Measurements from ENCODE around the gene FASTK. TPM values are rescaled to one million over a fixed set of nuclear protein-coding genes. Genes with fewer than 3 reads are reported as not detected.

The FASTK gene
- polyA plus RNA-seq, 1 experiment: 44.1 TPM

DNA sequence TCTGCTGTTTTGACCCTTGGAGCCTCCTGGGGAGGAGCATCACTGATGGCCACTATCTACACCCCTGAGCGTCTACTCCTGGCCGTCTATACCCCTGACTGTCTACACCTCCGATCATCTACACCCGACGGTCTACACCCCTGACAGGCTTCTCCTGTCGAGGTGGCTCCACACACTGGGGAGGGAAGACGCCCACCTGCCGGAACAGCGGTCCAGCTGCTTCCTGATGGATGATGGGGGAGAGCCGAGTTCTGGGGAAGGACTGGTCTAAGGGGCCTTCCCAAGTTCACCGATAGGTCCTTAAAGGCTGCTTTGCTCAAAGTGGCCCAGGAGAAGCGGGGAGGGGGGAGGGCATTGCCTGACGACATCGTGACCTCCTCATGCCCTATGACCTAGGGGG is 47.5 kb upstream of the FASTK start:
- no peak for DNase-seq (ENCODE audit: low read depth, low spot score)
- POLR2A ChIA-PET: no interaction called here
- CTCF ChIA-PET: no interaction called here
- TF ChIP-seq, protein P1, sequence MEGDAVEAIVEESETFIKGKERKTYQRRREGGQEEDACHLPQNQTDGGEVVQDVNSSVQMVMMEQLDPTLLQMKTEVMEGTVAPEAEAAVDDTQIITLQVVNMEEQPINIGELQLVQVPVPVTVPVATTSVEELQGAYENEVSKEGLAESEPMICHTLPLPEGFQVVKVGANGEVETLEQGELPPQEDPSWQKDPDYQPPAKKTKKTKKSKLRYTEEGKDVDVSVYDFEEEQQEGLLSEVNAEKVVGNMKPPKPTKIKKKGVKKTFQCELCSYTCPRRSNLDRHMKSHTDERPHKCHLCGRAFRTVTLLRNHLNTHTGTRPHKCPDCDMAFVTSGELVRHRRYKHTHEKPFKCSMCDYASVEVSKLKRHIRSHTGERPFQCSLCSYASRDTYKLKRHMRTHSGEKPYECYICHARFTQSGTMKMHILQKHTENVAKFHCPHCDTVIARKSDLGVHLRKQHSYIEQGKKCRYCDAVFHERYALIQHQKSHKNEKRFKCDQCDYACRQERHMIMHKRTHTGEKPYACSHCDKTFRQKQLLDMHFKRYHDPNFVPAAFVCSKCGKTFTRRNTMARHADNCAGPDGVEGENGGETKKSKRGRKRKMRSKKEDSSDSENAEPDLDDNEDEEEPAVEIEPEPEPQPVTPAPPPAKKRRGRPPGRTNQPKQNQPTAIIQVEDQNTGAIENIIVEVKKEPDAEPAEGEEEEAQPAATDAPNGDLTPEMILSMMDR (IDR thresholded peaks at IDR 0.05; ENCODE audit: low read depth, low read length): no peak
- Histone ChIP-seq H3K9me3 (ENCODE audit: control insufficient read depth, insufficient read depth, low read length) (no peaks in the 10 kb centered on the region; the same call in 1 of the 2 replicates), H3K27ac (ENCODE audit: low read depth, low read length) (no peak overlapping the region), H3K27me3 (ENCODE audit: control insufficient read depth, insufficient read depth, low read length) (no peaks in the 10 kb centered on the region), H3K4me3 (ENCODE audit: low read depth, low read length) (no peak overlapping the region)

DNA sequence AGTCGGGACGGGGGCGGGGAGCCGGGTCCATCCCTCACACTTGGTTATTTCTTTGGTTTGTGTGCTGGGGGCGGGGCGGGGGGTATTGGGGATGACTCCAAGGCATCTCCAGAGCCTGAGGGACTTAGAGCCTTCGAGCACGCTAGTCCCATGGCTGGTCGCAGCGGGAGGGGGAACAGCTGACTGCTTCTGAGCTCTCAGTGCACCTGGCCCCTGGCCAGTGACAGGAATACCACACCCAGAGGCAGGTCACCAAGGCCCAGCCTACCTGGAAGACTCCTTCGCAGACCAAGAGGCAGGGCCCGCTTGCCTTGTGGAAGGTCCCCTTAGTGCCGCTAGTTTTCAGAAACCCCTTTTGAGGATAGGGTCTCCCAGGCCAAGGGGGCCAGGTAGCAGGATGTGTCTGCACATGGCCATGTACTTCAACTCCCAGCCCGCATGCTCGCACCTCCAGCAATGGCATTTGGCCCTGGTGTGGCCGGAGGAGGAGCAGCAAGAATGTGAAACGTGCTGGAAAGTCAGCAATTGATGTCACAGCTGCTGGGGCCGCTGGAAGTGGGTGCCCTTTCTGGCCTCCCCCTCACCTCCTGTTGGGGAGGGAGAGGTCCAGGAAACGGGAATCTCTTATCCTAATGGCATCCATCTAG is 46.0 kb upstream of the FASTK start:
- Histone ChIP-seq H3K27ac (ENCODE audit: low read depth, low read length) (no peak overlapping the region), H3K4me3 (ENCODE audit: low read depth, low read length) (no peak overlapping the region), H3K27me3 (ENCODE audit: control insufficient read depth, insufficient read depth, low read length) (no peaks in the 10 kb centered on the region), H3K9me3 (ENCODE audit: control insufficient read depth, insufficient read depth, low read length) (no peaks in the 10 kb centered on the region; the same call in 1 of the 2 replicates)
- POLR2A ChIA-PET: no interaction called here
- CTCF ChIA-PET: no interaction called here
- DNase-seq (ENCODE audit: low read depth, low spot score): no peak
- TF ChIP-seq, protein P1 (IDR thresholded peaks at IDR 0.05; ENCODE audit: low read depth, low read length): no peak

GRCh38 chr7:151125846-151126481 is 45.4 kb upstream of the FASTK start:
- H3K4me3 ChIP-seq (ENCODE audit: low read depth, low read length): peak overlapping the region; percentile 13; the same call in 1 of the 2 replicates
- TF ChIP-seq, protein P1 (IDR thresholded peaks at IDR 0.05; ENCODE audit: low read depth, low read length): no peak
- no peak overlapping the region for H3K27ac ChIP-seq (ENCODE audit: low read depth, low read length)
- DNase-seq (ENCODE audit: low read depth, low spot score): no peak
- H3K27me3 ChIP-seq (ENCODE audit: control insufficient read depth, insufficient read depth, low read length): no peaks in the 10 kb centered on the region
- CTCF ChIA-PET: interaction anchor here (4.0 kb wide), 1 partner anchor 16 kb away, joined by 21 read pairs; no protein-coding TSS in a partner anchor
- no peaks in the 10 kb centered on the region; the same call in 1 of the 2 replicates for H3K9me3 ChIP-seq (ENCODE audit: control insufficient read depth, insufficient read depth, low read length)
- POLR2A ChIA-PET: no interaction called here

GRCh38 chr7:151125470-151125845 is 44.8 kb upstream of the FASTK start:
- H3K4me3 ChIP-seq (ENCODE audit: low read depth, low read length): peak overlapping the region; percentile 13; the same call in 1 of the 2 replicates
- ChIA-PET POLR2A (no interaction called here), CTCF (interaction anchor here (0.6 to 4.0 kb wide), 2 partner anchors 15 to 137 kb away, joined by 3 to 21 read pairs; no protein-coding TSS in a partner anchor)
- H3K27me3 ChIP-seq (ENCODE audit: control insufficient read depth, insufficient read depth, low read length): no peaks in the 10 kb centered on the region
- no peak overlapping the region for H3K27ac ChIP-seq (ENCODE audit: low read depth, low read length)
- no peaks in the 10 kb centered on the region; the same call in 1 of the 2 replicates for H3K9me3 ChIP-seq (ENCODE audit: control insufficient read depth, insufficient read depth, low read length)
- no peak for DNase-seq (ENCODE audit: low read depth, low spot score)
- TF ChIP-seq, protein P1 (IDR thresholded peaks at IDR 0.05; ENCODE audit: low read depth, low read length): no peak

GRCh38 chr7:151124899-151125399 is 44.3 kb upstream of the FASTK start:
- no peaks in the 10 kb centered on the region for H3K27me3 ChIP-seq (ENCODE audit: control insufficient read depth, insufficient read depth, low read length)
- H3K27ac ChIP-seq (ENCODE audit: low read depth, low read length): no peak overlapping the region
- CTCF ChIA-PET: interaction anchor here (0.6 to 4.0 kb wide), 7 partner anchors 15 to 136 kb away, joined by 3 to 21 read pairs (median 6); no protein-coding TSS in a partner anchor
- POLR2A ChIA-PET: no interaction called here
- DNase-seq (ENCODE audit: low read depth, low spot score): no peak
- TF ChIP-seq, protein P1 (IDR thresholded peaks at IDR 0.05; ENCODE audit: low read depth, low read length): no peak
- no peaks in the 10 kb centered on the region; the same call in 1 of the 2 replicates for H3K9me3 ChIP-seq (ENCODE audit: control insufficient read depth, insufficient read depth, low read length)
- H3K4me3 ChIP-seq (ENCODE audit: low read depth, low read length): no peak overlapping the region
